ENCODE results near the gene LGALS14.
"Not testable (repeated sequence)": the region's sequence is repeated elsewhere in the genome, so short reads cannot be mapped to it uniquely, and the experiment has no call there.

Gene LGALS14

DNA sequence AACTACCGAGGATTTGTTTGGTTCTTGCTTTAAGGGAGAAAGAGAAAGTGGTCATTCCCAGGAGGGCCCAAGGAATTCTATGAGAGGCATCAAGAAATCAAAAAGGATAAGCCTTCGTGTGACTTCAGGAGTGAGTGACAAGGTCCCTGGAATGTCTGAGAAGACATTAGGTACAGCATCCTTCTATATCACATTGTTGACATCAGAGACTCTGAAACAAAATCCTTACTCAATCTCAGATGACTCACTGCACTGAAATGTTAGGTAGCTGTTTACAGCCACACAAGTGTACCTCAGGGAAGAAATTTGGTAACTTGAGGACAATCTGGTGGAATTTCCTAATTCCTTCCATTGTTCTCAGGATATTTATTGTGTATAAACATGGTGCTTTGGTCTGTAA, 7.9 kb upstream of the LGALS14 start:
- DNase-seq = no peak

- no peak for DNase-seq
Observed at GRCh38 chr19:39698535-39698934, 5.7 kb upstream of the LGALS14 start.

- DNase-seq = no peak
Observed at GRCh38 chr19:39701291-39701690, 3.0 kb upstream of the LGALS14 start.

DNA sequence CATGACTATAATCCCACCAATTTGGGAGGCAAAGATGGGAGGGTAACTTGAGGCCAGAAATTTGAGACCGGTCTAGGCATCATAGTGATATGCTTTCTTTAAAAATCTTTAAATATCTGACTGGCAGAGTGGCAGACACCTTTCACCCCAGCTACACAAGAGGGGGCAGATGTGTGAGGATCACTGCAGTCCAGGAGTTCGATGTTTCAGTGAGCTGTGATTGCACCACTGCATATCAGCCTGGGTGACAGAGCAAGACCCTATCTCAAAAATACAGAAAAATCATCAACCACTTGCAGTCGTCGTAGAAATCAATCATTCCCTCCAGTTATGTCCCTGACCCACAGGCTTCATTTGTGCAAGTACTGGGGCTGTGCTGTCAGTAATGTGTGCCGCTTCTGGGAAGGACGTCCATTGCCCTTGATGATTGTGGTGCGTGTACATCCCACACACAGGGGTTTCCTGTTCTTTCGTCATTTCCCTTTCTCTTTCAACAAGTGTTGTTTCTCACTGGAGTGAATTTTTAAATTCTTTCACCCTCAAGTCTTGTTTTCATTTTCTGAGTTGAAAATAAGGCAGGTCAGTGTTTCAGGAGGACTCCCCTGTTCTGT, 1.4 kb downstream of the LGALS14 start:
- DNase-seq = peak; percentile 37 to 45

DNA sequence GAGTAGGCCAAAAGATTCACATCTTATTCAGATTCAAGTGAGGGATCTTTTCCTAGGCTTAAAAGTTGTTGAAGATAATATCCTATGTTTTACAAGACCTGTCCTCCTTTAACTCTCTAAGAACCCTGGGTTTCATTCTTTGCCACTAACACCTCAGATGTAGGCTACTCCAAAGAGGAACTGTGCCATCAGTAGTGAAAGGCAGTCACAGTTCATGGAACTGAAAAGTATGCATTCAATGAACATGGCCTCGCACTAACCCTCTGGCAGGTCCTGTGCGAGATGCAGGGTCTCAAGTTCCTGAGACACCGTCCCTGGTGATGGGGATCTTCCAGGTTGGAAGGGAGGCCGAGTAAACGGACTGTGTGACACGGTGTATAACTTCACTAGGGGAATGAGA, 4.3 kb downstream of the LGALS14 start:
- DNase-seq = no peak

DNA sequence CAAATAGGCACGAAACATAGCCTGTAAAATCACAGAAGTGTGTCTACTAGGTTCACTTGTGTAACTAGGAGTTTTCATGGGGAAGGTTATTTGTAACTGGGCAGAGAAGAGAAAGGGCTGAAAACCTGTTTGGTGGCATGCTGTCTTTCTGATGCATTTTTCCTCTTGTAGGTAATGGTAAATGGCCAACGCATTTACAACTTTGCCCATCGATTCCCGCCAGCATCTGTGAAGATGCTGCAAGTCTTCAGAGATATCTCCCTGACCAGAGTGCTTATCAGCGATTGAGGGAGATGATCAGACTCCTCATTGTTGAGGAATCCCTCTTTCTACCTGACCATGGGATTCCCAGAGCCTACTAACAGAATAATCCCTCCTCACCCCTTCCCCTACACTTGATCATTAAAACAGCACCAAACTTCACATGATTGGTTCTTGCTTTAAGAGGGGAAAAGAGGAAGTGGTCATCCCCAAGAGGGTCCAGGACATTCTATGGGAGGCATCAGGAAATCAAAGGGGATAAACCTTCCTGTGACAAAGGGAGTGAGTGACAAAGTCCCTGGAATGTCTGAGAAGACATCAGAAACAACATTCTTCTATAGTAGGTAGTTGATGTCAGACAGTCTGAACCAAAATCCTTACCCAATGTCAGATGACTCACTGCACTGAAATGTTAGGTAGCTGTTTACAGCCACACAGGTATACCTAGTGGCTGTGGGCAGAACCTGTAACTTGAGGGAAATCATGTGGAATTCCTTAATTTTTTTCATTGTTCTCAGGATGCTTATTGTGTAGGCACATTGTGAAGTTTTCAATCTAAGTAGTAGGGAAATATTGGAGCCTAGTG, 5.0 kb downstream of the LGALS14 start:
- no peak for DNase-seq

DNA sequence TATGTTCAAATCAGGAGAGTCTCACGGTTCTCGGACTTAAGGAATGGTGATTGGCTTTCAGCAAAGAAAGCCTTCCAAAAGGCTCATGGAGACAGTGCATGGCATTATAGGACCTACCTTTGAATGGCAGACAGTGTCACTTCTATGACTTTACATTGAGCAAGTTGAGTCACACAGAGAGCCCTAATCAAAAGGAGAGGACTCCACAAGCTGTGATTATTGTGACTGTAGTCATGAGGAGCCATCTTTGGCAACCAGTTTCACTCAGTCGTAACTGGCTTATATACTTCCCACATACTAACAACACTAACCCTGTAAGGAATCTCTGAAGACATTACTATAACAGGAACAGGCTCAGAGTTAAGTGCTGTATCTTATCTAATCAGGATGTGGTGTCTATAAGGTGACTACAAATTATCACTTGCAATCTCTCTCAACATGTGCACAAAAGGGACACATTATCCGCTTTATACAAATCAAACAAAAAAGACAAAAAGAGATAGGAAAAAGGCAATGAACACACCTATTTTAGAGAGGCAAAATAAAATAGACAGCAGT, 6.1 kb downstream of the LGALS14 start:
- no peak for DNase-seq

DNA sequence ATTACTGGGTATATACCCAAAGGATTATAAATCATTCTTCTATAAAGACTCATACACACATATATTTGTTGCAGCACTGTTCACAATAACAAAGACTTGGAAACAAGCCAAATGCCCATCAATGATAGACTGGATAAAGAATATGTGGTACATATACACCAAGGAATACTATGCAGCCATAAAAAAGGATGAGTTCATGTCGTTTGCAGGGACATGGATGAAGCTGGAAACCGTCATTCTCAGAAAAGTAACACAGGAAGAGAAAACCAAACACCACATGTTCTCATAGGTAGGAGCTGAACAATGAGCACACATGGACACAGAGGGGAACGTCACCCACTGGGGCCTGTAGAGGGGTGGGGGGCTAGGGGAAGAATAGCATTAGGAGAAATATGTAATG, 15.9 kb downstream of the LGALS14 start:
- DNase-seq = not testable (repeated sequence)

GRCh38 chr19:39725995-39726394, 21.7 kb downstream of the LGALS14 start:
- DNase-seq = no peak

DNA sequence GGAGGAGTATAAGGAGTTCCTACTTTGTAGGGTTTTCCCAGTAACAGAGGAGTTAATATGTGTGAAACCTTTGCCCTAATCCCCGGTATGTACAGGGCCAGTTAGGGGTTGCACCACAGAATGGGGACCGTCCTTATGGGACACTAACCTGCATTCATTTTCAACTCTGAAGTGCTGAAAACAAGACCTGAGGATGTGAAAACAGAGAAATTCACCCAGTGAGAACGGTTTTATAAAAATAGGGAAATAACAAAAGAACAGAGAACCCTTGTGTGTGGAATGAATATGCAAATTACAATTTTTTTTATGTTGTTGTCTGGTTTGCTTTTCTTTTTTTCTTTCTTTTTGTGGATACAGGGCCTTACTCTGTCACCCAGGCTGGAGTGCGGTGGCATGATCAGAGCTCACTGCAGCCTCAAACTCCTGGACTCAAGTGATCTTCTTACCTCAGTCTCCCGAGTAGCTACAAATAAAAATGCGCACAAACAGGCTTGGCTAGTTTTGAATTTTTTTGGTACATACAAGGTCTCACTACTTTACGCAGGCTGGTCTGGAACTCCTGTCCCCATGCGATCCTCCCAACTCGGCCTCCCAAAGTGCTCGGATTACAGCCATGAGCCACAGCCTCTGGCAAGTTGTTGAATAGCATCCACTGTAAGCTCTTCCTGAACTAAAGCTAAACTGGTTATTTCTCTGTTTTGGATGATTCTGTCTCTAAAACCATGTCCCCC, 23.0 kb downstream of the LGALS14 start:
- no peak for DNase-seq

GRCh38 chr19:39728040-39728439, 23.8 kb downstream of the LGALS14 start:
- DNase-seq = no peak

DNA sequence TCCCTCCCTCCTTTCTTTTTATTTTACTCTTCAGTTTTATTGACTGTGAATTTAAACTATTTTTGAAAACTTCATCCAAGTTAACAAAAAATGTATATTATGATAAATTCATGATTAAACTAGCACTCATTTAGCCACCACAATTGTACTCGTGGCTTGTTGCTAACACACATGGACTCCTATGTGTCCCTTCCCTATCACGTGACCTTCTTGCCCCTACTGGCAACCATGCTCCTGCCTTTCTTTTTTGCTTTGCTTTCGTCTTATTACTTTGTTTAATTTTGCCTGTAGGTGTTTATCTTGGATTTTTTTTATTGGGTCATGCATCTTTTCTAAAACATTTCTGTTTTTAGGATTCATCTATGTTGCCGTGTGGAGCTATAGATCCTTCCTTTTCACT, 25.3 kb downstream of the LGALS14 start:
- no peak for DNase-seq

DNA sequence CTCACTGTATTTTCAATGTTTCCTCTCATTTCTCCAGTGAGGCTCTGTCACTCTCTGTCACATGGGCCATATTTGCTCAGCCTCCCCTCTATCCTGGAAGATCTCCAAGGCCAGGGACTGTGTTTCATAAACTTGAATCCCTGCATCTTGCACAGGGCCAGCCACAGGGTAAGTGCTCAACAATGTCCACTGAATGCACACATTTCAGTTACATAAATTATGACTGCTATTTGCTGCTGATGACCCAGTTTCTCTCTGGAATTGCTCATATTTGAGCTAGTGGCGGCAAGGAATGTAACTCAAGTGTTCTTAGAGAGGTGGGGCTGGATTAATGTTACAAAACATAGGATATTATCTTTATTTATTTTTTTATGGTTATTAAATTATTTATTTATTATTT, 27.4 kb downstream of the LGALS14 start:
- no peak for DNase-seq

- DNase-seq = no peak
Observed at GRCh38 chr19:39733841-39734240, 29.6 kb downstream of the LGALS14 start.

DNA sequence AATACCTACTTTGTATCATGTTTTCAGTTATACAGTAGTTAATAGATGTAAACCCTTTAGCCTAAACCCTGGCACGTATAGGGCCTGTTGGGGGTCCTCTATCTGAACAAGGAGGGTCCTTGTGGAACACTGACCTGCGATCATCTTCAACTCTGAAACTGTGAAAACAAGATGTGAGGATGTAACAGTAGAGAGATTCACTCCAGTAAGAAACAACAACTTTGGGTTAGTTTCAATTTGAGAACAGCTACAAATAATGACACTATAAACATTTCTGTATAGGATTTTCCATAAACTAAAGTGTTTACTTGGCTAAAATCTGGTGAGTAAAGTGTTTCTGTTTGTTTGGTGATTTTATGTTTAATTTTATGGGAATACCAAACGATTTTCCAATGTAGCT, 31.4 kb downstream of the LGALS14 start:
- DNase-seq = no peak

- no peak for DNase-seq
Observed at GRCh38 chr19:39736088-39736487, 31.8 kb downstream of the LGALS14 start.

- DNase-seq = no peak
Observed at GRCh38 chr19:39737351-39737750, 33.1 kb downstream of the LGALS14 start.

- DNase-seq = no peak
Observed at GRCh38 chr19:39737891-39738290, 33.6 kb downstream of the LGALS14 start, which contains the start of gene CLC. TSS of gene CLC (minus strand) at chr19:39738029. CDS start at chr19:39737952, 77 bp downstream.

DNA sequence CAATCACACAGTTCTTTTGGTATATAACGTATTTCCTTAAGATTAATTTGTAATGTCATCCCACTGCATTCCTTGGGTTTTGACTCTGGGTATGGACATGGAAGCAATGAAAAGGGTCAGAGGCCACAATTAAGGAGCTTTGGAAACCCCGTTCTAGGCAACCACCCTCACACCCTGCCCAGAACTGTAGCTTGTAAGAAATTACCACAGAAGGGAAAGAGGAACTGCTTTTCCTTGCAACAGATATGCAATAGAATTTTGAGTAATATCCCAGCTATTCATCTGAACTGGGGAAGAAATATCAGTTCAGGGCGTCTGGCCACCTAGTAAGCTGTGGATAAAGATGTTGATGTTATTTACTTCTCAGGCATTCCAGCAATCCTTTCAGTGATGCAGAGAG, 34.5 kb downstream of the LGALS14 start:
- peak; percentile 80 to 82 for DNase-seq

DNA sequence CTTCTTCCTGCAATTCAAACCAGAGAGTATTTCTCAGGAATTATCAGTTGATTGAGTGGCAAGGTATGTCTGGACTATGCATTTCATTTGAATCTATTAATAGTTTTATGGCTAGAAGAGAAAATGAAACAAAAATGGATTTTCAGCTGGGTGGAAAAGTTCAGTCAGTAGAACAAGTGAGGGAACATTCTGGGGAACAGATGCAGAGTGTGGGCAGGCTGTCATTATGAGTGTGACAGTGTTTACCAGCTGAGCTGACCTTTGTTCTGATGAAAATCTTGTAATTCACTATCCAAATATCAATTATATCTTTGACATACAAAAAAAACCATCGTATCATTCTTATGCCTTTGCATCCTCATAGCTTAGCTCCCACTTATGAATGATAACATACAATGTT, 36.1 kb downstream of the LGALS14 start:
- peak in 1 of 2 donors; percentile 3 for DNase-seq

- peak in 1 of 2 donors; percentile 27 for DNase-seq
Observed at GRCh38 chr19:39745643-39746042, 41.4 kb downstream of the LGALS14 start.

- no peak for DNase-seq
Observed at GRCh38 chr19:39746836-39747529, 42.7 kb downstream of the LGALS14 start.

DNA sequence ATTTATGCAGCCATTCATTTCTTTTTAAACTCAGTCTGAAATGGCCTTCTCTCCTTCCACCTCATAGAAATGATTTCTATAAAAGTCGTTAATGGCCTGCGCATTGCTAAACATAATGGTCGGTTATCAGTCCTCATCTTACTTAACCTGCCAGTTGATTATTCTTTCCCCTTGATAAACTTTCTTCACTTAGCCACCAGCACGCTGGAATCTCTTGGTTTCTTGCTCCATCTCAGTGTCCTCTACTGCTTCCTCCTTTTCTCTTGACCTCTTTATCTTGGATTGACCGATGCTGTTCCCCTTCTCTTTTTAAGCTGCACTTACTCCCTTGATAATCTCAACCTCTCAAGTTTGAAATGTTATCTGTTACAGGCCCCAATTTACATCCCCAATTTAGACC, 45.7 kb downstream of the LGALS14 start:
- DNase-seq = no peak

Data from inflammatory macrophage treated with lipopolysaccharide for 1 hour (primary cell).